HG03060 (cell line): ENCODE data around the gene SFTPD.
A peak's percentile ranks its signal among the peaks of the same experiment; 100 is the strongest.
"Not testable (repeated sequence)": the region's sequence is repeated elsewhere in the genome, so short reads cannot be mapped to it uniquely, and the experiment has no call there.

Experiments
- ATAC-seq: cut with Tn5 transposase; IDR thresholded peaks from one replicate; pipeline ENCODE4 v1.9.1; 2021; ENCODE audit warnings: low read depth, moderate number of reproducible peaks; ENCODE audit not compliant: unreplicated experiment

SFTPD gene

GRCh38 chr10:79948976-79949722 lies at the start of gene SFTPD:
Gene SFTPD, minus strand, starts transcription at chr10:79949105. Its CDS starts 2,446 bp downstream, at chr10:79946659.
- no peak for ATAC-seq

GRCh38 chr10:79995979-79996634 lies 47.2 kb upstream of the SFTPD start:
- ATAC-seq: no peak

- no peak for ATAC-seq
Measured at GRCh38 chr10:79994556-79994955, 45.7 kb upstream of the SFTPD start.

- not testable (repeated sequence) for ATAC-seq
Measured at GRCh38 chr10:79988199-79988598, 39.3 kb upstream of the SFTPD start.

GRCh38 chr10:79986661-79987060 lies 37.8 kb upstream of the SFTPD start:
- not testable (repeated sequence) for ATAC-seq

GRCh38 chr10:79985481-79986072 lies 36.7 kb upstream of the SFTPD start:
- ATAC-seq: no peak

- peak; percentile 85 for ATAC-seq
Measured at GRCh38 chr10:79984851-79985250, 35.9 kb upstream of the SFTPD start.

GRCh38 chr10:79983286-79983909 lies 34.5 kb upstream of the SFTPD start:
- no peak for ATAC-seq

GRCh38 chr10:79982861-79983260 lies 34.0 kb upstream of the SFTPD start:
- no peak for ATAC-seq

GRCh38 chr10:79982362-79982800 lies 33.5 kb upstream of the SFTPD start:
- ATAC-seq: no peak

GRCh38 chr10:79981450-79982361 lies 32.8 kb upstream of the SFTPD start:
- no peak for ATAC-seq

GRCh38 chr10:79980711-79981110 lies 31.8 kb upstream of the SFTPD start:
- no peak for ATAC-seq

GRCh38 chr10:79979976-79980687 lies 31.2 kb upstream of the SFTPD start:
- ATAC-seq: no peak

- no peak for ATAC-seq
Measured at GRCh38 chr10:79979310-79979975, 30.5 kb upstream of the SFTPD start.

- no peak for ATAC-seq
Measured at GRCh38 chr10:79976999-79977398, 28.1 kb upstream of the SFTPD start.

- no peak for ATAC-seq
Measured at GRCh38 chr10:79970062-79970461, 21.2 kb upstream of the SFTPD start.

- no peak for ATAC-seq
Measured at GRCh38 chr10:79947787-79948424, 999 bp downstream of the SFTPD start.

GRCh38 chr10:79947083-79947415 lies 1.9 kb downstream of the SFTPD start:
- no peak for ATAC-seq
